GM21526 (cell line): ENCODE measurements around the gene RBM15B.

Source experiments
- ATAC-seq: cut with Tn5 transposase; IDR thresholded peaks from one replicate; pipeline ENCODE4 v1.9.1; 2021; ENCODE audit warnings: moderate library complexity; ENCODE audit not compliant: unreplicated experiment, low FRiP score

Gene RBM15B

GRCh38 chr3:51391566-51392354 lies 675 bp downstream of the RBM15B start:
- peak; percentile 3 for ATAC-seq

GRCh38 chr3:51392355-51393133 lies 1.5 kb downstream of the RBM15B start:
- no peak for ATAC-seq

- ATAC-seq = no peak
Observed at GRCh38 chr3:51393134-51393495, 2.0 kb downstream of the RBM15B start.

- no peak for ATAC-seq
Observed at GRCh38 chr3:51393564-51393963, 2.5 kb downstream of the RBM15B start.

GRCh38 chr3:51394541-51394940 lies 3.5 kb downstream of the RBM15B start:
- no peak for ATAC-seq

- ATAC-seq = no peak
Observed at GRCh38 chr3:51395493-51396213, 4.6 kb downstream of the RBM15B start.

GRCh38 chr3:51396401-51396800 lies 5.3 kb downstream of the RBM15B start:
- no peak for ATAC-seq

- ATAC-seq = no peak
Observed at GRCh38 chr3:51397392-51397791, 6.3 kb downstream of the RBM15B start.

- no peak for ATAC-seq
Observed at GRCh38 chr3:51398595-51399310, 7.7 kb downstream of the RBM15B start.

- no peak for ATAC-seq
Observed at GRCh38 chr3:51400166-51400565, 9.1 kb downstream of the RBM15B start.

GRCh38 chr3:51401735-51402134 lies 10.7 kb downstream of the RBM15B start:
- ATAC-seq = no peak

GRCh38 chr3:51403675-51404074 lies 12.6 kb downstream of the RBM15B start:
- ATAC-seq = no peak

- no peak for ATAC-seq
Observed at GRCh38 chr3:51408021-51408420, 16.9 kb downstream of the RBM15B start.

GRCh38 chr3:51408813-51409212 lies 17.7 kb downstream of the RBM15B start:
- ATAC-seq = no peak

GRCh38 chr3:51422211-51422610 lies 31.1 kb downstream of the RBM15B start:
- ATAC-seq = no peak

GRCh38 chr3:51426921-51427320 lies 35.8 kb downstream of the RBM15B start:
- no peak for ATAC-seq

GRCh38 chr3:51429138-51429537 lies 38.1 kb downstream of the RBM15B start:
- ATAC-seq = no peak

GRCh38 chr3:51434110-51434509 lies 43.0 kb downstream of the RBM15B start:
- no peak for ATAC-seq

- ATAC-seq = no peak
Observed at GRCh38 chr3:51434746-51435327, 43.8 kb downstream of the RBM15B start.

- no peak for ATAC-seq
Observed at GRCh38 chr3:51436998-51437639, 46.0 kb downstream of the RBM15B start.
